HepG2 (cell line): Measurements from ENCODE around the gene ZNF684. TPM values are rescaled to one million over a fixed set of nuclear protein-coding genes. Genes with fewer than 3 reads are reported as not detected.

Experiments
- ARNT ChIP-seq: fragments of 450-650 bp; IDR thresholded peaks from 2 replicates; pipeline ENCODE4 v1.6.1; 2017
- CEBPG ChIP-seq: IDR thresholded peaks from 2 replicates; pipeline ENCODE4 v1.6.1; 2016
- FOXO1 ChIP-seq: sonication (generic); formaldehyde crosslinking; IDR thresholded peaks from 2 replicates; pipeline ENCODE4 v1.4.0; 2020; ENCODE audit warnings: missing genetic modification reagents
- GATAD1 ChIP-seq: IDR thresholded peaks from 2 replicates; pipeline ENCODE4 v1.6.1; 2016; ENCODE audit warnings: missing genetic modification reagents, missing compliant biosample characterization
- IRF2 ChIP-seq: IDR thresholded peaks from 2 replicates; pipeline ENCODE4 v1.6.1; 2018; ENCODE audit warnings: missing genetic modification reagents, missing compliant biosample characterization
- JUNB ChIP-seq: sonication (generic); formaldehyde crosslinking; IDR thresholded peaks from 2 replicates; pipeline ENCODE4 v1.8.0; 2022; ENCODE audit warnings: missing genetic modification reagents, mild to moderate bottlenecking, borderline replicate concordance
- MEIS1 ChIP-seq: sonication (generic); formaldehyde crosslinking; IDR thresholded peaks from 2 replicates; pipeline ENCODE4 v1.9.0; 2021; ENCODE audit warnings: mild to moderate bottlenecking, missing genetic modification reagents, moderate library complexity, borderline replicate concordance
- MIXL1 ChIP-seq: IDR thresholded peaks from 2 replicates; pipeline ENCODE4 v1.6.1; 2016
- PPARG ChIP-seq: conservative IDR thresholded peaks from 2 replicates; pipeline ENCODE4 v1.6.1; 2016; ENCODE audit warnings: missing biosample characterization, missing genetic modification reagents
- RCOR2 ChIP-seq: IDR thresholded peaks from 2 replicates; pipeline ENCODE4 v1.6.1; 2016; ENCODE audit warnings: missing biosample characterization, missing genetic modification reagents
- SMC3 ChIP-seq: IDR thresholded peaks from 2 replicates; pipeline ENCODE4 v1.6.1; 2011; ENCODE audit warnings: low read length, improper control_type of control experiment
- STAG1 ChIP-seq: sonication (generic); formaldehyde crosslinking; IDR thresholded peaks from 2 replicates; pipeline ENCODE4 v1.4.0; 2020; ENCODE audit warnings: missing genetic modification reagents
- STAT5B ChIP-seq: sonication (generic); formaldehyde crosslinking; IDR thresholded peaks from 2 replicates; pipeline ENCODE4 v1.4.0; 2020; ENCODE audit warnings: missing genetic modification reagents
- TEAD3 ChIP-seq: optimal IDR thresholded peaks from 2 replicates; pipeline ENCODE3; 2016; ENCODE audit warnings: borderline replicate concordance
- TSC22D2 ChIP-seq: sonication (generic); formaldehyde crosslinking; IDR thresholded peaks from 2 replicates; pipeline ENCODE4 v1.5.1; 2020; ENCODE audit warnings: missing genetic modification reagents, mild to moderate bottlenecking, borderline replicate concordance
- ZMYM3 ChIP-seq: sonication (generic); formaldehyde crosslinking; IDR thresholded peaks from 2 replicates; pipeline ENCODE4 v1.5.1; 2020; ENCODE audit warnings: mild to moderate bottlenecking, missing genetic modification reagents
- ZNF292 ChIP-seq: sonication (generic); formaldehyde crosslinking; IDR thresholded peaks from 2 replicates; pipeline ENCODE4 v1.8.1; 2022; ENCODE audit warnings: mild to moderate bottlenecking, low read depth, missing genetic modification reagents, borderline replicate concordance
- ZNF768 ChIP-seq: sonication (generic); formaldehyde crosslinking; IDR thresholded peaks from 2 replicates; pipeline ENCODE4 v1.4.0; 2020; ENCODE audit warnings: missing genetic modification reagents
- polyA plus RNA-seq, 8 experiments: library from polyadenylated mRNA; depleted of rRNA in 3 of 8; stranded (reverse) in 7 of 8; unstranded in 1 of 8; fragments of >200 nt; fragmentation: Illumina TruSeq in 4 of 8; extraction: Trizol in 4 of 8; gene quantifications; 2 replicates each; pipeline versions ENCODE4 v1.2.1 to v1.2.3, GENCODE V29; 2011 to 2016; ENCODE audit warnings: low read depth in 4 of 8, missing spikeins in 1 of 8, mixed read lengths in 1 of 8; ENCODE audit not compliant: insufficient read depth in 1 of 8
- total RNA-seq, 5 experiments: library from RNA; depleted of rRNA; stranded (reverse); fragments of >200 nt; fragmentation: Illumina TruSeq; extraction: Trizol; gene quantifications; 2 replicates each; pipeline ENCODE4 v1.2.3, GENCODE V29; 2016; ENCODE audit warnings: low read depth in 1 of 5
- TF ChIP-seq, protein P1 (sequence below): sonication (generic); formaldehyde crosslinking; IDR thresholded peaks from 2 replicates; pipeline ENCODE4 v1.4.0; 2020; ENCODE audit warnings: missing genetic modification reagents, borderline replicate concordance
- TF ChIP-seq, protein P2 (sequence below): sonication (generic); formaldehyde crosslinking; IDR thresholded peaks from 2 replicates; pipeline ENCODE4 v1.8.1; 2023; ENCODE audit warnings: mild to moderate bottlenecking, missing genetic modification reagents, borderline replicate concordance
- TF ChIP-seq, protein P3 (sequence below), 2 experiments: fragments of 450-650 bp in 1 of 2; sonication (generic) in 1 of 2; formaldehyde crosslinking; IDR thresholded peaks; 2 replicates each; pipeline versions ENCODE4 v1.5.0 to v1.8.0; 2020 to 2022; ENCODE audit warnings: mild to moderate bottlenecking in 1 of 2, missing genetic modification reagents in 1 of 2

ZNF684 gene
- total and polyA plus RNA-seq, 2 of the 13 experiments (the other 11 are each of a cell fraction or from before 2014, with no cell fraction given), result 6.5 to 15.2 TPM

DNA sequence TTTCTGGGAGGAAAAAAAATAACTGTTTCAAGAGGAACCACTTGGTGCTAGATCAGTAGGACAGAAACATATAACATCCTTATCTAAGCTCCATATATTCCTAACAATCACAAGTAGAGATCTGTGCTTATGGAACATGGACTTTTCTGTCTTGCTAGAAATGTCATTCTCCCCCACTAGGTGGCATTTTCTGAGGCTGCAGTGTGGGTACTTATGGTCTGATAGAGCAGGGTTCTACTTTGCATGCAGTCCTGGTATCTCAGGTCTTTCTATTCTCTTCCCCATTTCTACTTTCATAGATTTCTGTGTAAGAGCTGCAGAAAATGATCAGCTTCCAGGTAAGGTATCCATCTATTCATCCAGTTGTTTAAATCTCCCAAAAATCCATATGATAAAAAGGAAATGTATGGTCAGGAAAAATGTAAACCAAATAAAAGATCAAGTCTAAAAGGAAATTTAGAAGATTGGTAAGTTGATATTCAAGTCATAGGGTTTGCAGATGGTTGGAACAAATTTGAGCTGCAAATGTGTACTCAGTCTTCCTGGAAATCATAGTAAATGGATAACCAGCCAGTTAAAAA lies 1.5 kb downstream of the ZNF684 start (continued):
- TF ChIP-seq FOXO1 (CRISPR knock-in tag) (no peak), TSC22D2 (CRISPR knock-in tag) (no peak), ZMYM3 (CRISPR knock-in tag) (peak; percentile 20; the same call in 1 of the 2 replicates), STAT5B (CRISPR knock-in tag) (no peak), MIXL1 (CRISPR knock-in tag) (0 out of 2 replicates have a peak, but pooled peaks have one; percentile 10), MEIS1 (CRISPR knock-in tag) (no peak), STAG1 (peak; percentile 40; the same call in 1 of the 2 replicates), RCOR2 (CRISPR knock-in tag) (0 out of 2 replicates have a peak, but pooled peaks have one; percentile 36), TEAD3 (CRISPR knock-in tag) (peak; percentile 52), SMC3 (peak; percentile 46), JUNB (CRISPR knock-in tag) (no peak), ZNF292 (CRISPR knock-in tag) (no peak), IRF2 (CRISPR knock-in tag) (0 out of 2 replicates have a peak, but pooled peaks have one; percentile 37), ARNT (no peak), GATAD1 (CRISPR knock-in tag) (0 out of 2 replicates have a peak, but pooled peaks have one; percentile 36), ZNF768 (CRISPR knock-in tag) (no peak), PPARG (CRISPR knock-in tag) (0 out of 2 replicates have a peak, but pooled peaks have one; percentile 41), CEBPG (CRISPR knock-in tag) (no peak)
- TF ChIP-seq, protein P1, sequence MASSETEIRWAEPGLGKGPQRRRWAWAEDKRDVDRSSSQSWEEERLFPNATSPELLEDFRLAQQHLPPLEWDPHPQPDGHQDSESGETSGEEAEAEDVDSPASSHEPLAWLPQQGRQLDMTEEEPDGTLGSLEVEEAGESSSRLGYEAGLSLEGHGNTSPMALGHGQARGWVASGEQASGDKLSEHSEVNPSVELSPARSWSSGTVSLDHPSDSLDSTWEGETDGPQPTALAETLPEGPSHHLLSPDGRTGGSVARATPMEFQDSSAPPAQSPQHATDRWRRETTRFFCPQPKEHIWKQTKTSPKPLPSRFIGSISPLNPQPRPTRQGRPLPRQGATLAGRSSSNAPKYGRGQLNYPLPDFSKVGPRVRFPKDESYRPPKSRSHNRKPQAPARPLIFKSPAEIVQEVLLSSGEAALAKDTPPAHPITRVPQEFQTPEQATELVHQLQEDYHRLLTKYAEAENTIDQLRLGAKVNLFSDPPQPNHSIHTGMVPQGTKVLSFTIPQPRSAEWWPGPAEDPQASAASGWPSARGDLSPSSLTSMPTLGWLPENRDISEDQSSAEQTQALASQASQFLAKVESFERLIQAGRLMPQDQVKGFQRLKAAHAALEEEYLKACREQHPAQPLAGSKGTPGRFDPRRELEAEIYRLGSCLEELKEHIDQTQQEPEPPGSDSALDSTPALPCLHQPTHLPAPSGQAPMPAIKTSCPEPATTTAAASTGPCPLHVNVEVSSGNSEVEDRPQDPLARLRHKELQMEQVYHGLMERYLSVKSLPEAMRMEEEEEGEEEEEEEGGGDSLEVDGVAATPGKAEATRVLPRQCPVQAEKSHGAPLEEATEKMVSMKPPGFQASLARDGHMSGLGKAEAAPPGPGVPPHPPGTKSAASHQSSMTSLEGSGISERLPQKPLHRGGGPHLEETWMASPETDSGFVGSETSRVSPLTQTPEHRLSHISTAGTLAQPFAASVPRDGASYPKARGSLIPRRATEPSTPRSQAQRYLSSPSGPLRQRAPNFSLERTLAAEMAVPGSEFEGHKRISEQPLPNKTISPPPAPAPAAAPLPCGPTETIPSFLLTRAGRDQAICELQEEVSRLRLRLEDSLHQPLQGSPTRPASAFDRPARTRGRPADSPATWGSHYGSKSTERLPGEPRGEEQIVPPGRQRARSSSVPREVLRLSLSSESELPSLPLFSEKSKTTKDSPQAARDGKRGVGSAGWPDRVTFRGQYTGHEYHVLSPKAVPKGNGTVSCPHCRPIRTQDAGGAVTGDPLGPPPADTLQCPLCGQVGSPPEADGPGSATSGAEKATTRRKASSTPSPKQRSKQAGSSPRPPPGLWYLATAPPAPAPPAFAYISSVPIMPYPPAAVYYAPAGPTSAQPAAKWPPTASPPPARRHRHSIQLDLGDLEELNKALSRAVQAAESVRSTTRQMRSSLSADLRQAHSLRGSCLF (CRISPR knock-in tag), result no peak
- TF ChIP-seq, protein P2, sequence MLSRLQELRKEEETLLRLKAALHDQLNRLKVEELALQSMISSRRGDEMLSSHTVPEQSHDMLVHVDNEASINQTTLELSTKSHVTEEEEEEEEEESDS, result no peak
- TF ChIP-seq, protein P3, sequence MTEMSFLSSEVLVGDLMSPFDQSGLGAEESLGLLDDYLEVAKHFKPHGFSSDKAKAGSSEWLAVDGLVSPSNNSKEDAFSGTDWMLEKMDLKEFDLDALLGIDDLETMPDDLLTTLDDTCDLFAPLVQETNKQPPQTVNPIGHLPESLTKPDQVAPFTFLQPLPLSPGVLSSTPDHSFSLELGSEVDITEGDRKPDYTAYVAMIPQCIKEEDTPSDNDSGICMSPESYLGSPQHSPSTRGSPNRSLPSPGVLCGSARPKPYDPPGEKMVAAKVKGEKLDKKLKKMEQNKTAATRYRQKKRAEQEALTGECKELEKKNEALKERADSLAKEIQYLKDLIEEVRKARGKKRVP (CRISPR knock-in tag; IDR thresholded peaks at IDR 0.05), result no peak
